DND-41 (cell line): Measurements from ENCODE around the gene TF.

Experiments
- ATAC-seq: fragments of 200-7000 bp; cut with Tn5 transposase; 3 replicates; pipeline ENCODE4 v1.9.1; 2021; ENCODE audit warnings: low read depth; ENCODE audit not compliant: insufficient read depth
- DNase-seq: peaks from one replicate; pipeline ENCODE4 v3.0.0-alpha.2; 2020
- H2AFZ ChIP-seq: 2 replicates; pipeline ENCODE4 v1.6.0; 2012; ENCODE audit warnings: low read depth, low read length
- H3K27ac ChIP-seq: 2 replicates; pipeline ENCODE4 v1.5.1; 2012; ENCODE audit warnings: low read length, inconsistent platforms
- H3K27me3 ChIP-seq: fragments of 200-600 bp; sonication (generic); 2 replicates; pipeline ENCODE4 v1.6.0; 2012; ENCODE audit warnings: low read length, mild to moderate bottlenecking, inconsistent platforms; ENCODE audit not compliant: insufficient read depth, poor library complexity
- H3K36me3 ChIP-seq: 2 replicates; pipeline ENCODE4 v1.5.1; 2012; ENCODE audit warnings: low read length, inconsistent platforms; ENCODE audit not compliant: insufficient read depth
- H3K4me1 ChIP-seq: 2 replicates; pipeline ENCODE4 v1.5.1; 2012; ENCODE audit warnings: mild to moderate bottlenecking, low read length; ENCODE audit not compliant: insufficient read depth
- H3K4me2 ChIP-seq: 2 replicates; pipeline ENCODE4 v1.6.0; 2012; ENCODE audit warnings: mild to moderate bottlenecking, moderate library complexity, low read length, inconsistent platforms; ENCODE audit not compliant: insufficient read depth
- H3K4me3 ChIP-seq, 2 experiments: fragments of 200-600 bp in 1 of 2; shearing (Covaris generic) in 1 of 2; 2 replicates each; pipeline ENCODE4 v1.5.1; 2012 to 2016; ENCODE audit warnings: inconsistent platforms in 2 of 2, low read length in 2 of 2, mild to moderate bottlenecking in 2 of 2, low read depth in 1 of 2, moderate library complexity in 1 of 2
- H3K79me2 ChIP-seq: 2 replicates; pipeline ENCODE4 v1.6.0; 2012; ENCODE audit warnings: low read length, inconsistent platforms; ENCODE audit not compliant: insufficient read depth
- H3K9ac ChIP-seq: 2 replicates; pipeline ENCODE4 v1.6.0; 2012; ENCODE audit warnings: low read depth, mild to moderate bottlenecking, inconsistent platforms, low read length, moderate library complexity
- H3K9me3 ChIP-seq: 2 replicates; pipeline ENCODE4 v1.5.1; 2012; ENCODE audit warnings: low read length, moderate library complexity, mild to moderate bottlenecking, inconsistent platforms; ENCODE audit not compliant: insufficient read depth, severe bottlenecking
- H4K20me1 ChIP-seq: 2 replicates; pipeline ENCODE4 v1.6.0; 2012; ENCODE audit warnings: low read length; ENCODE audit not compliant: insufficient read depth
- CTCF ChIP-seq: IDR thresholded peaks from 2 replicates; pipeline ENCODE4 v1.5.1; 2012; ENCODE audit warnings: borderline replicate concordance, low read length, moderate library complexity, mild to moderate bottlenecking; ENCODE audit not compliant: poor library complexity, severe bottlenecking; ENCODE audit errors: extremely low read depth
- EZH2 ChIP-seq: IDR thresholded peaks from 3 replicates; pipeline ENCODE4 v1.6.1; 2012; ENCODE audit warnings: borderline replicate concordance, low read depth, mild to moderate bottlenecking, moderate library complexity, low read length, inconsistent platforms; ENCODE audit not compliant: severe bottlenecking

The TF gene

GRCh38 chr3:133804896-133805295 lies 58.7 kb downstream of the TF start:
- Histone ChIP-seq H4K20me1 (no peaks in the 10 kb centered on the region), H3K4me3 (peak overlapping the region in 1 of 2 experiments; percentile 87; a peak in 2 of 4 replicates), H3K4me1 (peaks cover 27% of the 10 kb centered on the region), H3K9me3 (no peaks in the 10 kb centered on the region), H3K27me3 (peaks cover 4% of the 10 kb centered on the region), H2AFZ (peak overlapping the region; percentile 97), H3K27ac (no peak overlapping the region), H3K9ac (no peak overlapping the region), H3K36me3 (peaks cover 22% of the 10 kb centered on the region; the same call in 1 of the 2 replicates), H3K4me2 (peak overlapping the region; percentile 95), H3K79me2 (peaks cover 20% of the 10 kb centered on the region)
- TF ChIP-seq CTCF (no peak), EZH2 (no peak)
- no peak for ATAC-seq
- no peak for DNase-seq

- Histone ChIP-seq H3K4me2 (peak overlapping the region; percentile 95), H3K9ac (peak overlapping the region; percentile 65; the same call in 1 of the 2 replicates), H3K27me3 (no peaks in the 10 kb centered on the region), H3K36me3 (peaks cover 27% of the 10 kb centered on the region), H4K20me1 (no peaks in the 10 kb centered on the region), H2AFZ (peak overlapping the region; percentile 97), H3K79me2 (peaks cover 23% of the 10 kb centered on the region), H3K9me3 (no peaks in the 10 kb centered on the region), H3K4me1 (peaks cover 31% of the 10 kb centered on the region), H3K4me3 (peak overlapping the region; percentile 31 to 87; a peak in 3 of 4 replicates), H3K27ac (peak overlapping the region; percentile 22; the same call in 1 of the 2 replicates)
- ATAC-seq: no peak
- TF ChIP-seq EZH2: no peak
- no peak for TF ChIP-seq CTCF
- DNase-seq: no peak
Observed at GRCh38 chr3:133805384-133805701, 59.1 kb downstream of the TF start.

- peak within 1 kb of the TSS; percentile 95 for H3K4me2 ChIP-seq
- DNase-seq (peak; percentile 94), ATAC-seq (peak; percentile 98)
- H3K9ac ChIP-seq: peak within 1 kb of the TSS; percentile 65
- peaks cover 23% of the 10 kb centered on the region for H3K79me2 ChIP-seq
- no peaks in the 10 kb centered on the region for H3K27me3 ChIP-seq
- H3K9me3 ChIP-seq: no peaks in the 10 kb centered on the region
- peaks cover 31% of the 10 kb centered on the region for H3K4me1 ChIP-seq
- TF ChIP-seq EZH2 (no peak), CTCF (peak; percentile 12)
- H3K36me3 ChIP-seq: peaks cover 31% of the 10 kb centered on the region
- H3K27ac ChIP-seq: peak within 1 kb of the TSS; percentile 74
- no peaks in the 10 kb centered on the region for H4K20me1 ChIP-seq
- H2AFZ ChIP-seq: peak within 1 kb of the TSS; percentile 97
- peak within 1 kb of the TSS; percentile 31 to 87 for H3K4me3 ChIP-seq
Observed at GRCh38 chr3:133805702-133806475, 59.7 kb downstream of the TF start, which contains the start of gene SRPRB. Gene SRPRB (plus strand): TSS chr3:133805815. CDS start chr3:133805849, 34 bp downstream.
